ENCODE results near the gene PFDN4.
A peak's percentile ranks its signal among the peaks of the same experiment; 100 is the strongest.

PFDN4 gene

DNA sequence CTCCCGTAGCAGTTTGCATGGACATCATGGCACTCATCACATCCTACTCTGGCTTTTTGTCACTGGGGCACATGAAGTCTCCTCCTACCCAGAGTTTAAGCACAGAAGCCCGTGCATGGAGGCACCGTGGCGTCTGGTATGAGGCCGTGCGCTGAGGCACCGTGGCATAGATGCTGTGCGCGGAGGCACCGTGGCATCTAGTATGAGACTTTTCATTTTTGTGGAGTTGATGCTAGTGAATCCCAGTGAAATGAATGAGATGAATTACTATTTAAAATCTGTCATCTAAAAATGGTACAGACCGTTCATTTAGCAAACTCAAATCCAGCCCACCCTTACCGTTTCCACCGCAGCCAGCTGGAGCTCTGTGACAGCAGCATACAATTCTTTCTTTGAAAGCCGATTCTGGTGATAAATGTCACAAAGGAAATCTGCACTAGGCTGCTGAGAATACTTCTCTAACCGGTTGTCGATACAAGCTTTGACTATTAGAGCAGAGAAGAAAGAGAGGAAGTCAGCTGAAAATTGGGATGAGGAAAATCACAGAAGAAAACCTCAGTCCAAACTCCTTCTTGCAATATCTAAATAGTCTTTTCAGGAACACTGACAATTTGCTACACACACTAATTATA, 45.4 kb upstream of the PFDN4 start:
- TF ChIP-seq, protein P1, sequence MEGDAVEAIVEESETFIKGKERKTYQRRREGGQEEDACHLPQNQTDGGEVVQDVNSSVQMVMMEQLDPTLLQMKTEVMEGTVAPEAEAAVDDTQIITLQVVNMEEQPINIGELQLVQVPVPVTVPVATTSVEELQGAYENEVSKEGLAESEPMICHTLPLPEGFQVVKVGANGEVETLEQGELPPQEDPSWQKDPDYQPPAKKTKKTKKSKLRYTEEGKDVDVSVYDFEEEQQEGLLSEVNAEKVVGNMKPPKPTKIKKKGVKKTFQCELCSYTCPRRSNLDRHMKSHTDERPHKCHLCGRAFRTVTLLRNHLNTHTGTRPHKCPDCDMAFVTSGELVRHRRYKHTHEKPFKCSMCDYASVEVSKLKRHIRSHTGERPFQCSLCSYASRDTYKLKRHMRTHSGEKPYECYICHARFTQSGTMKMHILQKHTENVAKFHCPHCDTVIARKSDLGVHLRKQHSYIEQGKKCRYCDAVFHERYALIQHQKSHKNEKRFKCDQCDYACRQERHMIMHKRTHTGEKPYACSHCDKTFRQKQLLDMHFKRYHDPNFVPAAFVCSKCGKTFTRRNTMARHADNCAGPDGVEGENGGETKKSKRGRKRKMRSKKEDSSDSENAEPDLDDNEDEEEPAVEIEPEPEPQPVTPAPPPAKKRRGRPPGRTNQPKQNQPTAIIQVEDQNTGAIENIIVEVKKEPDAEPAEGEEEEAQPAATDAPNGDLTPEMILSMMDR (IDR thresholded peaks at IDR 0.05; ENCODE audit: low read depth, low read length), result no peak
- DNase-seq (ENCODE audit: low read depth, low spot score), result no peak
- no peak overlapping the region for H3K4me3 ChIP-seq (ENCODE audit: low read depth, low read length)
- in situ Hi-C loops (cut with HindIII; ENCODE audit: low sequenced_read_pairs), result no loop called here

DNA sequence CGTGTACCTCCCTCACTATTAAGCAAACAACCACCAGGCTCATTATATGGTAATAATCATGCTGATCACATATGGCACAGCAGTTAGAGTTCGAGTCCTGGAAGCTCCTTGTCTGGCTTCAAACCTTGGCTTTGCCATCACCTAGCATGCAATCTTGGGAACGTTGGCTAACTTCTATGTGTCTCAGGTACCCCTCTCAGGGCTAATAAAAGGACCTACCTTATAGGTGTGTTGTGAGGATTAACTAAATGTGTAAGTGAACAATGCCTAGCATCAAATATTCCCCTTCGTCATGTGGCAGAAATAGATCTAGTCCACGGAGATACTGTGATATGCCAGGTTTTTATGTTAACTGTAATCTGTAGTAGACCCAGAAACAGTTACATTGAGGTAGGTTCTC, 44.5 kb upstream of the PFDN4 start:
- TF ChIP-seq, protein P1 (IDR thresholded peaks at IDR 0.05; ENCODE audit: low read depth, low read length), result no peak
- DNase-seq (ENCODE audit: low read depth, low spot score), result no peak
- H3K4me3 ChIP-seq (ENCODE audit: low read depth, low read length), result no peak overlapping the region
- in situ Hi-C loops (cut with HindIII; ENCODE audit: low sequenced_read_pairs), result no loop called here

DNA sequence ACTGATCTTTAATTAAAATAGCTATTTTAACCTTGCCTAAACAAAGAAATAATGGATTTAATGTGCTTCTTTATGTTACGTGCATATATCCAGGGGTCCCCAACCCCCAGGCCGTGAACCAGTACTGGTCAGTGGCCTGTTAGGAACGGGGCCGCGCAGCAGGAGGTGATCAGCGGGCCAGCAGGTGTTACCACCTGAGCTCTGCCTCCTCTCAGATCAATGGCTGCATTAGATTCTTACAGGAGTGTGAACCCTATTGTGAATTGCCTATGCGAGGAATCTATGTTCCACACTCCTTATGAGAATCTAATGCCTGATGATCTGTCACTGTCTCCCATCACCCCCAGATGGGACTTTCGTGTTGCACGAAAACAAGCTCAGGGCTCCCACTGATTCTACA, 42.9 kb upstream of the PFDN4 start:
- TF ChIP-seq, protein P1 (IDR thresholded peaks at IDR 0.05; ENCODE audit: low read depth, low read length), result no peak
- no peak for DNase-seq (ENCODE audit: low read depth, low spot score)
- H3K4me3 ChIP-seq (ENCODE audit: low read depth, low read length), result no peak overlapping the region
- in situ Hi-C loops (cut with HindIII; ENCODE audit: low sequenced_read_pairs), result no loop called here

DNA sequence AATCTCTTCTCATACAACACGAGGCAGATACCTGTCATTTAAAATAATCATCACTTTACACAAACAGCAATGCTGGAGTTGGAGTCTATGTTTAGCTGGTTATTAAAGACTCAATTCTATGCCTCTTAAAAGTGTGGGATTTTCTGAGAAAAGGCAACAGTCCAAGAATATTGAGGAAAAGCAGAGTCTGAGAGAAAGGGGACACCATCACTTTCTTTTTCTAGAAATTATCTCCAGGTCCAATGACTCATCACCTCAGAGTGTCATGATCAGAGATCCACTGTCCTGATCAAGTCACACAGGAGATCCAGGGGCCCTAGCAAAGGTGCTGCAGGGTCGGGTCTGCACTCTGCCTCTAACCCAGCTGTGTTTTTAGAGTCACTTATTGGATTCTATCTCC, 42.1 kb upstream of the PFDN4 start:
- no peak overlapping the region for H3K4me3 ChIP-seq (ENCODE audit: low read depth, low read length)
- in situ Hi-C loops (cut with HindIII; ENCODE audit: low sequenced_read_pairs), result no loop called here
- DNase-seq (ENCODE audit: low read depth, low spot score), result no peak
- TF ChIP-seq, protein P1 (IDR thresholded peaks at IDR 0.05; ENCODE audit: low read depth, low read length), result no peak

GRCh38 chr20:54166987-54167662, 40.8 kb upstream of the PFDN4 start:
- in situ Hi-C loops (cut with HindIII; ENCODE audit: low sequenced_read_pairs), result no loop called here
- no peak for DNase-seq (ENCODE audit: low read depth, low spot score)

DNA sequence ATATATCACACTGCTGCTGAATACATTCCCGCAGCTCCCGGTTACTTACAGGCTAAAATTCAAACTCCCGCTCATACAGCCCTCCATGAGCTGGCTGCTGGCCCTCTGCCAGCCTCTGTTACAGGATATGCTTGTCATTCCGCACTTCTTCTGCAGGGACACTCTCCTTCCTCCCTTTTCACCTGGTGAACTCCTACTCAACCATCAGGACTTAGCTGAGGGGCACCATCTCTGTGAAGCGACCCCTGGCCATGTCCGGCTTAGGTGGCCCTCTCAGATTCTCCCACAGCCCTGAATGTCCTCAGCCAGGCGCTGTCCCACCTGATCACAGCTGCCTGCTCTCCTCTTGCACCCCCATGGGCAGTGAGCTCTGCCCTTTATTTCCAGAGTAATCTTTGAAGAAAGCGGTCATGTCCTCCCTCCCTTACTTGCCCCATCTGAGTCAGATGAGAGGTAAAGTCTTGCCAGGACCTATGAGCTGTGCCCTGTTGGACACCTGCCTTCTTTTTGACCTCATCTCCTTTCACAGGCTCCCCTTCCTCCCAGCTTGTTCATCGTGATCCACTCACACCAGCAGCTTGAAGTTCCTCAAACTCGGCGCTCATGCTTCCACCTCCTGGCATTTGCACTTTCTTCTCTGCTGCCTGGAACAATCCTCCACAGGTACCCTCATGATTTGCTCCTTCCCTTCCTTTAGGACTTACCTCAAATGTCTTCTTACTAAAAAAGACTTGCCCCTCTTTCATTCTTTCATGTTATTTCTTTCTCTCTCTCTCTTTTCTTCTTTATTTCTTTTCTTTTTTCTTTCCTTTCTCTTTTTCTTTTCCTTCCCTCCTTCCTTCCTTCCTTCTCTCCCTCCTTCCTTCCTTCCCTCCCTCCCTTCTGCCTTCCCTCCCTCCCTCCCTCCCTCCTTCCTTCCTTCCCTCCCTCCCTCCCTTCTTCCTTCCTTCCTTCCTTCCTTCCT, 39.7 kb upstream of the PFDN4 start:
- DNase-seq (ENCODE audit: low read depth, low spot score), result peak; percentile 38
- in situ Hi-C loops (cut with HindIII; ENCODE audit: low sequenced_read_pairs), result no loop called here
- H3K4me3 ChIP-seq (ENCODE audit: low read depth, low read length), result no peak overlapping the region
- TF ChIP-seq, protein P1 (IDR thresholded peaks at IDR 0.05; ENCODE audit: low read depth, low read length), result no peak

More at GRCh38 chr20:54166987-54167662, 40.8 kb upstream of the PFDN4 start:
- TF ChIP-seq, protein P1 (IDR thresholded peaks at IDR 0.05; ENCODE audit: low read depth, low read length), result no peak
- H3K4me3 ChIP-seq (ENCODE audit: low read depth, low read length), result no peak overlapping the region

Data from astrocyte of the spinal cord (primary cell).